Mononuclear cell (primary cell): ENCODE measurements around the gene IL17RD. TPM values are rescaled to one million over a fixed set of nuclear protein-coding genes. Genes with fewer than 3 reads are reported as not detected.

ENCODE experiments used
- H3K27me3 ChIP-seq: 2 replicates; pipeline ENCODE4 v1.6.0; 2011; ENCODE audit warnings: low read length, control low read depth; ENCODE audit not compliant: insufficient read depth
- H3K4me1 ChIP-seq: 2 replicates; pipeline ENCODE4 v1.5.1; 2011; ENCODE audit warnings: mild to moderate bottlenecking, low read length, control low read depth; ENCODE audit not compliant: insufficient read depth
- H3K4me3 ChIP-seq: 2 replicates; pipeline ENCODE4 v1.5.1; 2011; ENCODE audit warnings: mild to moderate bottlenecking, low read length, moderate library complexity
- H3K9me3 ChIP-seq: 2 replicates; pipeline ENCODE4 v1.5.1; 2011; ENCODE audit warnings: low read depth, mild to moderate bottlenecking, control low read depth, low read length
- total RNA-seq: library from RNA; depleted of rRNA; stranded (reverse); fragments of >200 nt; gene quantifications from one replicate; pipeline ENCODE4 v1.2.3, GENCODE V29; 2012

IL17RD gene
- under 0.01 TPM for total RNA-seq

DNA sequence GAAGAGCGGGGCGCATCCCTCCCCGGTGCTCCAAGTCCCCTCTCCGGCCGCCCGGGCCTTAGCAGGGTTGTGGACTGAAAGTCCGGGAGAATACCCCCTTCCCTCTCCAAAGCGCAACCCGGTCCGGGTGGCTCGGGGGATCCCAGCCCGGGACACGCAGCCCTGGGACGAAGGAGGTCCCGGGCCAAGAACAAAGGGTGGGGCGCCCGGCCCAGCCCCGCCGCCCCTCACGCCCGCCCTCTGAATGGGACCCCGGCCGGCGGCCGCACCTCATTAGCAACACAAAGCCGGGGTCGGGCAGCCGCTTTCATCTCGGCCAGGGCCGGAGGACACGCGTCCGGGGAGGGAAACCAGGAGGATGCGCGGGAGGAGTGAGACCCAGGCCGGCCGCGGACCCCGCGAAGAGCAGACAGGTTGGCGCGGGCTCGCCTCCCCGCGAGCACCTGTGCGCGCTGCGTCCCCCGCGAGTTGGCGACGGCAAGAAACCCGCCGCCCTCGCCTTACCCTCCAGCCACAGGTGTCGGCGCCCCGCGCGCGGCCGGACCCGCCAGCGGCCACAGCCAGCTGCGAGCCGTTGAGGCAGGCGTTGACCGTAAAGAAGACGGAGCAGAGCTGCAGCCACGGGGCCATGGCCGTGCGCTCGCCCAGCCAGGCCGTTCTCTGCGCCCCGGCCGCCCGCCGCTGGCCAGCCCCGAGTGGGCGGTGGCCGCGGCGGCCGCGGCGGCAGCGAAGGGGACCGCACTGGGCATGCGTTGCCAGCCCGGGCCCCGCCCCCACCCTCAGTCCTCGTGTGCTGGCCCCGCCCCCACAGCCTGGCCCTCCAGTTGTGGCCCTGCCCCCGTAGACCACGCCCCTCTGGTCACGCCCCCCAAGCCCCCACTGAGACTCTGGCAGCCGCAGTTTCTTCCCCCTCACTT is at the start of gene IL17RD:
TSS of gene IL17RD (minus strand) at position 697 of the 917 bp plus-strand sequence. CDS start at position 630, 67 bp downstream.
- H3K27me3 ChIP-seq = peaks cover 74% of the 10 kb centered on the region
- H3K4me3 ChIP-seq = peak within 1 kb of the TSS; percentile 34
- H3K4me1 ChIP-seq = peaks cover 16% of the 10 kb centered on the region
- no peaks in the 10 kb centered on the region for H3K9me3 ChIP-seq

GRCh38 chr3:57206423-57206822 is 41.3 kb upstream of the IL17RD start:
- Histone ChIP-seq H3K27me3 (no peaks in the 10 kb centered on the region), H3K9me3 (no peaks in the 10 kb centered on the region), H3K4me1 (no peaks in the 10 kb centered on the region), H3K4me3 (no peak overlapping the region)

- Histone ChIP-seq H3K4me3 (no peak within 1 kb of the TSS), H3K9me3 (no peaks in the 10 kb centered on the region), H3K4me1 (no peaks in the 10 kb centered on the region), H3K27me3 (no peaks in the 10 kb centered on the region)
These were observed 34.7 kb upstream of the IL17RD start, which contains the start of gene HESX1 for GRCh38 chr3:57199895-57200297. TSS of gene HESX1 (minus strand) at chr3:57199978. CDS start at chr3:57199918, 60 bp downstream.

DNA sequence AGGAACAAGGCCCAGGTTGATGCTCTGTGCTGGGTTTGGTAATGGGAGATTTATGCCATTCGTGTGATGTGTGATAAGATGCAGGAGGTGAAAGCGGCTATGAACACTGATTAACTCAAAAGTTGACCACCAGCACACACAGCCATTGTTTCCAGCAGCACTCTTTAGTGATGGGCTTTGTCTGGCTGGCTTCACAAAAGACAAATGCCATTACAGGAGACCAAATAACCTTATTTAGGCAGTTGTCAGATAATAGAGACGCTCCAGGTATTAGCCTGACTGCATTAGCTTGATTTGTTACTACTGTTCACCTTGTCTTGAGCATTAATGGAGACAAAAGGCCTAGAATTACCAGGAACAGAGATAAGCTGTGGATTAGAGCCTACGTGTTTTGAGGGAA is 29.5 kb upstream of the IL17RD start:
- Histone ChIP-seq H3K9me3 (no peaks in the 10 kb centered on the region), H3K27me3 (peaks cover 2% of the 10 kb centered on the region), H3K4me3 (no peak overlapping the region), H3K4me1 (no peaks in the 10 kb centered on the region)

DNA sequence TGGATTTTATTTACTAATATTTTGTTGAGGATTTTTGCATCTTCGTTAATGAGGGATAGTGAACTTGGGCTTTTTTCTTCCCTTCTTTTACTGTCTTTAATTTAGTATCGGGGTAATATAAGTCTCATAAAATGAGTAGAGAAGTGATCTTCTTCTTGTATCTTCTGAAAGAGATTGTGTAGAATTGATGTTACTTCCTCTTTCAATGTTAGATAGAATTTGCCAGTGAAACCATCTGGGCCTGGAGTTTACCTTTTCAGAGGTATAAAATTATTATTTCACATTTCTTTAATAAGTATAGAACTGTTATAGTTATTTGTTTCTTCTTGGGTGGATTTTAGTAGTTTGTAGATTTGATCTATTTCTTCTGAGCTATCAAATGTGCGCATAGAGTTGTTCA is 26.9 kb upstream of the IL17RD start:
- Histone ChIP-seq H3K4me1 (no peaks in the 10 kb centered on the region), H3K9me3 (no peaks in the 10 kb centered on the region), H3K27me3 (peaks cover 2% of the 10 kb centered on the region), H3K4me3 (no peak overlapping the region)

- no peaks in the 10 kb centered on the region for H3K9me3 ChIP-seq
- H3K27me3 ChIP-seq = no peaks in the 10 kb centered on the region
- no peak overlapping the region for H3K4me3 ChIP-seq
- no peaks in the 10 kb centered on the region for H3K4me1 ChIP-seq
These were observed 19.4 kb upstream of the IL17RD start for GRCh38 chr3:57184526-57184925.

DNA sequence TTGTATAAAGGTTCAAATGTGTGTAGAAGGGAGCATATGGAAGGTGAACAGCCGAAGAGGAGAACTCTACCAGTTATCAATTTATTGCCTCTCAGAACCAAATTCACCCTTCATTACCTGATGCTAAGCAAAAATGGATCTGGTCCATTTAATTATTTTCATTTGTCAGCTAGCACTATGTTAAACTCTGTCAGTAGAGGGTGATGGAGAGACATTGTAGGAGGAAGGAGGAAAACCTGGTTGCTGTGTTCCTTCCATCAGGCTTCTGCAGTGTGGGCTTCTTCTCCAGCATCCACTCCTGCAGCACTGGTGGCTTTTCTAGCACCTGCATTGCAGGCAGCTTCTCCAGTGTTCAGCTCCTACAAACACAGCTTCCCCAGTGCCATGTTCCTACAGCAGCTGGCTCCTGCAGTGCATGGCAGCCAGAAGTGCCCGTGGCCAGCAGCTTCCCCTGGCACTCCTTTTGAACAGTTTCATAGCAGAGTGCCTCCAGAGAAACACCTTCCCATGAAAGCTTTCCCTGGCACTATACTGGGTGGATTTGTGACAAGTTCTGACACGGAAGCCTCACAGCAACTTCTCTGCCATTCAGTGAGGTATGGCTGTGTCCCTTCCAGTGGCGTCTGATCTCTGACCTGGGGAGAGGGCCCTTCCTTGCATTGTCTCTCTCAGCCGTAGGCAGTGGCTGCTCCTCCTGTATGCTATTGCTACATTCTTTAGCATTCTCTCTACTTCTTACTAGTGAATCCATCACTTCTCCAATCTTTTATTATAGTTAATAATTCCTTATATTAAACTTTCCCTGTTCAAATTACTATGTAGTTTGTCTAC is 14.6 kb upstream of the IL17RD start:
- Histone ChIP-seq H3K27me3 (no peaks in the 10 kb centered on the region), H3K4me1 (peaks cover 7% of the 10 kb centered on the region), H3K4me3 (no peak overlapping the region), H3K9me3 (no peaks in the 10 kb centered on the region)

DNA sequence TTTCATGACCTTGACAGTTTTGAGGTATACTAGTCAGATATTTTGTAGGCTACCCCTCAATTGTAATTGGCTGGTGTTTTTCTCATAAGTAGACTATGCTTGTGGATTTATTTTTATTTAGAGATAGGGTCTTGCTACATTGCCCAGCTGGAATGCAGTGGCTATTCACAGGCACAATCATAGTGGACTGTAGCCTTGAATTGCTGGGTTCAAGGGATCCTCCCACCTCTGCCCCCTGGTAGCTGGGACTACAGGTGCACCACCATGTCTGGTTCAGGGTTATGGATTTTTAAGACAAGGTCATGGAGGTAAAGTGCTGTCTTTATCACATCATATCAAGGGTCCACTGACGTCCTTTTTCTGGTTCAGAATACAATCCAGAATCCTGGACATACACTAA is 10.9 kb upstream of the IL17RD start:
- Histone ChIP-seq H3K4me1 (peaks cover 24% of the 10 kb centered on the region), H3K4me3 (no peak overlapping the region), H3K9me3 (no peaks in the 10 kb centered on the region), H3K27me3 (no peaks in the 10 kb centered on the region)

- peaks cover 33% of the 10 kb centered on the region for H3K4me1 ChIP-seq
- no peaks in the 10 kb centered on the region for H3K9me3 ChIP-seq
- H3K27me3 ChIP-seq = peaks cover 5% of the 10 kb centered on the region
- no peak overlapping the region for H3K4me3 ChIP-seq
These were observed 8.5 kb upstream of the IL17RD start for GRCh38 chr3:57173687-57174086.

DNA sequence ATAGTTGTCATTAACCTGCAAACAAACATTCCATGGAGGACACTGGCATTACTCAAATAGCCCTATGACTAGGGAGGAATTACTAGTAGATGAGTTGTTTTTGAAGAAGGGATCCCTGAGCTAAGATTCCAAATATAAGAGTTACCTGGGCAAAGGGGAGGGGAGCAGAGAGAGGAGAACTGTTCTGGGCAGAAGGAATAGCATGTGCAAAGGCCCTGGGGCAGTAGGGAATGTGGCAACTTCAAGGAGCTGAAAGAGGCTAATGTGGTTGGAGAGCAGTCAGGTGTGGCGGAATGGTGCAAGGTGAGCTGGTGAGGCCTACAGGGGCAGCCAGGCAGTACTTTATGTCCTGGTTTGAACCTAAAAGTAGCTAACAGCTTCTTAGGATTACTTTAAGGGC is 5.8 kb upstream of the IL17RD start:
- H3K9me3 ChIP-seq = no peaks in the 10 kb centered on the region
- no peak overlapping the region for H3K4me3 ChIP-seq
- peaks cover 33% of the 10 kb centered on the region for H3K4me1 ChIP-seq
- H3K27me3 ChIP-seq = peaks cover 28% of the 10 kb centered on the region

DNA sequence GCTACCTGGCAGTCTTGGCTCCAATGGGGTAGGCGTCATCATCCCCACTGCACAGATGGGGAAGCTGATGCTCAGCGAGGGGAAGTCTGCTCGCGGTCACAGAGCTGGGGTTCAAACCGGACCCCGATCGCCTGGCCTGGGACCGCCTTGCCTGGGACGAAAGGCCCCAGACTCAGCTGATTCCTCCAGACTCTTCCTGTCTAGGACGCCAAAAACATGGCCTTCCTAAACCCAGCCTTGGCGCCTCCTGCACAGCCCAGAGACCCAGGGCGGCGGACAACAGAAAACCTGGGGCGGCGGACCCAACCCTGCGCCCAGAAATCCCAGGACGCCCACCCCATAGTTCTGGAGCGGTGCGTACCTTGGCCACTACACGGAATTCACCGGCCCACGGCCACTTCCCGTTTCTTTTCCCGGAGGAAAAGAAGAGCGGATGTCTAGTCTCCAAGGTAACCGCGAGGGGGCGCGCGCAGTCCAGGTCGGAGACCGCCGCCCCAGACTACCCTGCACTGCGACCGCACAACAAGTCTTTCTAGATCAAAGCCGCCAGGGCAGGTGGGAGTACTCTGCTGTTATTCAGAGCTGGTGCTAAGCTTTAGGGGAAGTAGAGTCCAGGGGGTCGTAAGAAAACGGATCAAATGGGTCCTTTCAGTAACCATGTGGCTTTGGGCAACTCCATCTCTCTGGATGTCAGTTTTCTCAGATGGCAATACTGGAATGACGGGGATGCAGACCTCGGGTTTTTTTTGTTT is 4.9 kb upstream of the IL17RD start:
- peaks cover 34% of the 10 kb centered on the region for H3K27me3 ChIP-seq
- H3K4me3 ChIP-seq = no peak overlapping the region

GRCh38 chr3:57169108-57169507 is 4.0 kb upstream of the IL17RD start:
- no peak overlapping the region for H3K4me3 ChIP-seq
- H3K4me1 ChIP-seq = peaks cover 29% of the 10 kb centered on the region
- H3K9me3 ChIP-seq = no peaks in the 10 kb centered on the region
- H3K27me3 ChIP-seq = peaks cover 43% of the 10 kb centered on the region

More for the DNA sequence above, 4.9 kb upstream of the IL17RD start:
- peaks cover 29% of the 10 kb centered on the region for H3K4me1 ChIP-seq
- no peaks in the 10 kb centered on the region for H3K9me3 ChIP-seq

DNA sequence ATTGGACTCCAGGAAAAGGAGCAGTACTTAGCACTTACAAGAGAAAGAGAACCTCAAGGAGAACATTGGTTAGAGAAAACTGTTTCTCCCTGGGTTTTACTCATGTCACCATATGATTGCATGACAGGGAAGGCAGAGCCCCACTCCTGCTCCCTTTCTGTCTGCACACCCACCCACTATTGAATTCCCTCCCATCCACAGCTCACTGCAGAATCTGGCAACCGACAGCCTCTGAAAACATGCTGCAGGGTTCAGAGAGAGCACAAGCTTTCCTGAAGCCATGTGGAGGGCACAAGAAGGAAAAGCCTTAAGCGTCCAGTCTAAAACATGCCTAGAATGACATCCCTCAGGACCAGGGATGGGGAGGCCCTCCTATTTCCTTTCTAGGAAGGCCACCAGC is 3.0 kb upstream of the IL17RD start:
- no peak overlapping the region for H3K4me3 ChIP-seq
- H3K4me1 ChIP-seq = peaks cover 22% of the 10 kb centered on the region
- H3K27me3 ChIP-seq = peaks cover 50% of the 10 kb centered on the region
- H3K9me3 ChIP-seq = no peaks in the 10 kb centered on the region

- peaks cover 64% of the 10 kb centered on the region for H3K27me3 ChIP-seq
- peaks cover 22% of the 10 kb centered on the region for H3K4me1 ChIP-seq
- no peaks in the 10 kb centered on the region for H3K9me3 ChIP-seq
- H3K4me3 ChIP-seq = no peak overlapping the region
These were observed 1.5 kb upstream of the IL17RD start for GRCh38 chr3:57166660-57167059.
